Colon (tissue), 2 donors: Measurements from ENCODE around the gene SAMMSON.

Source experiments
- FAIRE-seq: peaks from 2 replicates; lab custom pipeline; 2012; peaks lifted over from hg19 to GRCh38; lab: Jason Lieb, UNC
- donor health status: control.
- donor health status: control.

SAMMSON gene

GRCh38 chr3:70011582-70011981 lies 12.0 kb downstream of the SAMMSON start:
- no peak for FAIRE-seq

GRCh38 chr3:70020906-70021660 lies 21.6 kb downstream of the SAMMSON start:
- FAIRE-seq: no peak

- FAIRE-seq: no peak
Observed at GRCh38 chr3:70028361-70028760, 28.8 kb downstream of the SAMMSON start.

GRCh38 chr3:70038693-70039092 lies 39.2 kb downstream of the SAMMSON start:
- FAIRE-seq: no peak

- FAIRE-seq: no peak
Observed at GRCh38 chr3:70040386-70040785, 40.9 kb downstream of the SAMMSON start.

GRCh38 chr3:70042641-70043040 lies 43.1 kb downstream of the SAMMSON start:
- FAIRE-seq: no peak

GRCh38 chr3:70049761-70050160 lies 50.2 kb downstream of the SAMMSON start:
- FAIRE-seq: no peak

- no peak for FAIRE-seq
Observed at GRCh38 chr3:70053293-70053692, 53.8 kb downstream of the SAMMSON start.

GRCh38 chr3:70056081-70056480 lies 56.5 kb downstream of the SAMMSON start:
- FAIRE-seq: no peak

- no peak for FAIRE-seq
Observed at GRCh38 chr3:70057426-70057825, 57.9 kb downstream of the SAMMSON start.

- no peak for FAIRE-seq
Observed at GRCh38 chr3:70061096-70061495, 61.6 kb downstream of the SAMMSON start.

- FAIRE-seq: no peak
Observed at GRCh38 chr3:70064194-70064779, 64.8 kb downstream of the SAMMSON start.

- FAIRE-seq: no peak
Observed at GRCh38 chr3:70065696-70066253, 66.2 kb downstream of the SAMMSON start.

- no peak for FAIRE-seq
Observed at GRCh38 chr3:70067860-70068521, 68.5 kb downstream of the SAMMSON start.

- no peak for FAIRE-seq
Observed at GRCh38 chr3:70069557-70069956, 70.0 kb downstream of the SAMMSON start.

- FAIRE-seq: no peak
Observed at GRCh38 chr3:70071138-70071537, 71.6 kb downstream of the SAMMSON start.

- no peak for FAIRE-seq
Observed at GRCh38 chr3:70072180-70072579, 72.6 kb downstream of the SAMMSON start.

- no peak for FAIRE-seq
Observed at GRCh38 chr3:70072754-70073153, 73.2 kb downstream of the SAMMSON start.

- FAIRE-seq: no peak
Observed at GRCh38 chr3:70075101-70075500, 75.6 kb downstream of the SAMMSON start.

- no peak for FAIRE-seq
Observed at GRCh38 chr3:70076396-70076795, 76.9 kb downstream of the SAMMSON start.

- FAIRE-seq: no peak
Observed at GRCh38 chr3:70078778-70079177, 79.2 kb downstream of the SAMMSON start.

GRCh38 chr3:70085613-70086012 lies 86.1 kb downstream of the SAMMSON start:
- no peak for FAIRE-seq

- FAIRE-seq: no peak
Observed at GRCh38 chr3:70086336-70086735, 86.8 kb downstream of the SAMMSON start.
